Activated CD4-positive, alpha-beta T cell treated with anti-CD3 and anti-CD28 coated beads, Interleukin-2, amount 50 U/mL, for 24 hours (primary cell): ENCODE results near the gene DARS2.
"Not testable (repeated sequence)": the region's sequence is repeated elsewhere in the genome, so short reads cannot be mapped to it uniquely, and the experiment has no call there.

Experiments
- DNase-seq, 2 donors: peaks; one replicate each; pipeline ENCODE4 v3.0.0-alpha.2; 2020; ENCODE audit warnings: low read depth in 1 of 2, low spot score in 1 of 2

DARS2 gene, protein sequence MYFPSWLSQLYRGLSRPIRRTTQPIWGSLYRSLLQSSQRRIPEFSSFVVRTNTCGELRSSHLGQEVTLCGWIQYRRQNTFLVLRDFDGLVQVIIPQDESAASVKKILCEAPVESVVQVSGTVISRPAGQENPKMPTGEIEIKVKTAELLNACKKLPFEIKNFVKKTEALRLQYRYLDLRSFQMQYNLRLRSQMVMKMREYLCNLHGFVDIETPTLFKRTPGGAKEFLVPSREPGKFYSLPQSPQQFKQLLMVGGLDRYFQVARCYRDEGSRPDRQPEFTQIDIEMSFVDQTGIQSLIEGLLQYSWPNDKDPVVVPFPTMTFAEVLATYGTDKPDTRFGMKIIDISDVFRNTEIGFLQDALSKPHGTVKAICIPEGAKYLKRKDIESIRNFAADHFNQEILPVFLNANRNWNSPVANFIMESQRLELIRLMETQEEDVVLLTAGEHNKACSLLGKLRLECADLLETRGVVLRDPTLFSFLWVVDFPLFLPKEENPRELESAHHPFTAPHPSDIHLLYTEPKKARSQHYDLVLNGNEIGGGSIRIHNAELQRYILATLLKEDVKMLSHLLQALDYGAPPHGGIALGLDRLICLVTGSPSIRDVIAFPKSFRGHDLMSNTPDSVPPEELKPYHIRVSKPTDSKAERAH

DNA sequence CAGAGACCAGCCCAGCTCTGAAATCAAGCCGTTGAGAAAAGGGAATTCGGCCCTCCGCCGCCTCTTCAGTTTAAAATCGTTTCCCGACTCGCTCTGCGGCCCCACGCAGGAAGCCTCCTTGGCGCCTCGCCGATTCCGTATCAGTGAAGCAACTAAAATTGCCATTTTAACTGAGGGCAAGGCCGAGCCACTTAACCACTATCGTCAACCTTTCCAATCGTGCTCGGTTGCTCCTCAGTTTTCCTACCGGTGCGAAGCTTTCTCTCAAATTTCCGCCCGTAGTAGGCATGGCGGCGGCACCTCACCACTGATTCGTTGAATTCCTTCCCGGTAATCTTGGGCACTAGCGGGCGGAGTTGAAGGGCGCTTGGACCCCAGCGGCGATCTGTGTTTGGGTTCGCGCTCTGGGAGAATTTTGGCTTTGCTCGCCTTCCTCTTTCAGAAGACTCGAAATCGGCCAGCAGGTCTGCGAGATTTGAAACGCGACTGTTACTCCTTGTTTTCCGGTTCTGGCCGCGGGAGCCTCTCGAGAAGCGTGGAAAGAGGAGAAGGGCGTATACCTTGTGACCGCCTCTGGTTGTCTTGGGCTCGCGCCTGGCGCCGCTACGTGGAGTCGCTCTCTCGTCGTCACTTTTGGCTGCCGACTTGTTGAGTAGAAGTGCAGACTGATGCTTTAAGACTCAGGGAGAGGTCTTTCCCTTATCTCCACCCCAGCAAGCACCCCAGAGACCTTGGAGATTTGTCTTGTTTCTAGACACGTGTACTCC is at the start of gene DARS2, which contains the start of gene CENPL:
Gene DARS2 (plus strand): TSS at position 359 of the 767 bp plus-strand sequence. CDS start 557 bp downstream, outside the sequence.
Gene CENPL (minus strand): TSS at position 569 of the 767 bp plus-strand sequence. CDS start 13,584 bp downstream, outside the sequence.
- DNase-seq: peak; percentile 72 to 92

DNA sequence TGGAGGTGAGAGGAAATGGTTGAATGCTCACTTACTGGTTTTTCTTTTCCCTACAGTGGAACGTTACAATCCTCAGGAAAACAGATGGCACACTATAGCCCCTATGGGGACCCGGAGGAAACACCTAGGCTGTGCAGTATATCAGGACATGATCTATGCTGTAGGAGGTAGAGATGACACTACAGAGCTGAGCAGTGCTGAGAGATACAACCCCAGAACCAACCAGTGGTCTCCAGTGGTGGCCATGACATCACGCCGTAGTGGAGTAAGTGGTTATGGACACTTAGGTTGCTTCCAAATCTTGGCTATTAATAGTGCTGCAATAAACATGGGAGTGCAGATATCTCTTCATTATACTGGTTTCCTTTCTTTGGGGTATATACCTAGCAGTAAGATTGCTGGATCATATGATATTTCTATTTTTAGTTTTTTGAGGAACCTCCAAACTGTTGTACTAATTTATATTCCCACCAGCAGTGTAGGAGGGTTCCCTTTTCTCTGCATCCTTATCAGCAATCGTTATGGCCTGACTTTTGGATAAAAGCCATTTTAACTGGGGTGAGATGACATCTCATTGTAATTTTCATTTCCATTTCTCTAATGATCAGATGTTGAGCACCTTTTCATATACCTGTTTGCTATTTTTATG is 48.8 kb upstream of the DARS2 start:
- no peak for DNase-seq

DNA sequence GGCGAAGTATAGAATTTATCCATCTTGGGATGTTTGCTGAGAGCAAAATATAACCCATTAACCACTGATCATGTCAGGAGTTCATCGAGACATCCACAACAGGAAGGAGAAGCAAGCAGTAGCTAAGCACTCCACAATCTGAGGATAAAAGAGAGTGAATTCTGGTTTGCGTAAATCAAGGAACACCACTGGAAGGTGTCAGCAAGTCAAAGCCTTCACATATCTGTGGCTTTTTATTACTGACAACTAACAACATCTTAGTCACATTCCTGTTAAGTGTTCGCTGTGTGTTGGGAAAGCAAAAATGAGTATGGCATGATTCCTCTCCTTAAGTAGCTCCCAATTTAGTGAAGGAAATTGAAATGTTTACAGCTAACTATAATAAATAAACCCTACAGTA is 44.5 kb upstream of the DARS2 start:
- no peak for DNase-seq

DNA sequence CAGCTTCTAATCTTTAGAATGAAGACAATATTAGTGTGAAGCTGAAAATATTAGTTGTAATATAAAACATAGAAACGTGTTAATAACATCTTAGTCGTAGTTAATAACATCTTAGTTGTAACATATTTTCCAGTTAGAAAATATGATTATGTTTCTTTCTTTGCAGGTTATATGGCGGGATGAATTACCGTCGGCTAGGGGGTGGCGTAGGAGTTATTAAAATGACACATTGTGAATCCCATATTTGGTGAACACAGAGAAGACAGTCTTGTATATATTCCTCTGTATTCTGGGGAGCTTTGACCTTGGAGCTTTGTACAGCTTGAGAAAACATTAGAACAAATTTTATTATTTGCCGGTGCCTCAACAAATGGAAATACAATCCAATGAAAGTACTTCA is 39.5 kb upstream of the DARS2 start:
- no peak for DNase-seq

DNA sequence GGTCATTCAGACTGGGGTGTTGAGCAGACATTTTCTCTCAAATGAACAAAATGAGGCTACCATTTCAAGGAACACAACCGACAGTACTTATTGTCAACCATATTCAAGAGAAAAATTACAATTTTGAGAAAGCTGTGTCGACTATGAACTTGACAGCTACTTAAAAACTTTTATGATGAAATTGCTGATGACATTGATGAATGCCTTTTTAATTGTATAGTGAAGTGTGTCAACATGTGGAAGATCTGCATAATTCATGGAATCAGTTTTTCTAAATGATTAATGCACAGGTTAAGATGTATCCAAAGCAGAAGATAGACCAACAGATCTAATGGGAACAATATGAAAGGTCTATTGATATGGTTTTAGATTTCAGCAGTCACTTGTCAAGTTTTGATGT is 34.6 kb upstream of the DARS2 start:
- DNase-seq: no peak

DNA sequence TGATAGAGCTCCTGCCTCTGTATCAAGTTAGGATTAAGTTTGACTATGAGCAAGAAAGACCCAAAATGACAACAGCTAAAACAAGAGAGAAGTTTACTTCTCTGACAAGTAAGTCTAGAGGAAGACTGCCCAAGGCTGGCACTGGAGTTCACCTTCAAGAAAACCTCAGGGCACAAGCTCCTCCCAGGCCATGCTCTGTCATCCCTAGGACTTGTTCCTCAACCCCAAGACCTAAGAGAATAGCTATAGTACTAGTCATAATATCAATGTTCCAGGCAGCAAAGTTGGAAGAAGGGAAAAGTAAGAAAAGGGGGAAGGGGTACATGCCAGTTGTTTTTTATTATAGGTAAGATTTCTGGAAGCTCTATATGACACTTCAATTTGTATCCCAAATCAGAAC is 26.4 kb upstream of the DARS2 start:
- DNase-seq: no peak

DNA sequence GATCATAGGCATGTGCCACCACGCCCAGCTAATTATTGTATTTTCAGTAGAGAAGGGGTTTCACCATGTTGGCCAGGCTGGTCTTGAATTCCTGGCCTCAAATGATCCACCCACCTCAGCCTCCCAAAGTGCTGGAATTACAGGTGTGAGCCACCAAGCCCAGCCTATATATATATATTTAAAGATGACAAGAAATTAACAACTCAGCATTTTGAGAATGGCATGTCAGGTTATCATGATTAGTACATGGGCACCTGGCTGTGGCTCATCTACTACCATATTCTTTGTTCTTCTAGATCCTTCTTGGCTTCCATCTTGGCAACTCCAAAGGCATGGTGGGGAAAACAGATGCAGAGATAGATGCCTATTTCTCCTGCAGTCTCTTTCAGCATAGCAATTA is 24.5 kb upstream of the DARS2 start:
- DNase-seq: not testable (repeated sequence)

DNA sequence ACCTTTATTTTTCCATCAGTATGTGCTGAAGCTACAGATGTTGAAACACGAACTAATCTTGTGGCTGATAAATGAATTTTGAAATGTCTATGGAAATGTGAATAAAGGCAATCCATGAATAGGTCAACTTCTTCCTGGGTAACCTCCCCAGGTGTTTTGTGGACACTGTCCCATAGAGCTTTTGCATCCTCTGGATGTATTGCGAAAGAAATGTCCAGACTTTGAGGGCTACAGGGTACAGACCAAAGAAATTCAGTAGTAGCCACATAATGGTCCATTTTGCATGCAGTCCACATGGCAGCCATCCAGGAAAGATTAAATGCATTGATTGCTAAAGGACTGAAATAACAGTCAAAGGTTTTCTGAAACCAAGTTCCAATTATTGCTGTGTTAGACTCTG is 21.5 kb upstream of the DARS2 start:
- no peak for DNase-seq

DNA sequence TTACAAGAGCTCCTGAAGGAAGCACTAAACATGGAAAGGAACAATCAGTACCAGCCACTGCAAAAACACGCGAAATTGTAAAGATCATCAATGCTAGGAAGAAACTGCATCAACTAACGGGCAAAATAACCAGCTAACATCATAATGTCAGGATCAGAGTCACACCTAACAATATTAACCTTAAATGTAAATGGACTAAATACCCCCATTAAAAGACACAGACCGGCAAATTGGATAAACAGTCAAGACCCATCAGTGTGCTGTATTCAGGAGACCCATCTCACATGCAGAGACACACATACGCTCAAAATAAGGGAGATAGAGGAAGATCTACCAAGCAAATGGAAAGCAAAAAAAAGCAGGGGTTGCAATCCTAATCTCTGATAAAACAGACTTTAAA is 10.8 kb upstream of the DARS2 start:
- DNase-seq: not testable (repeated sequence)

DNA sequence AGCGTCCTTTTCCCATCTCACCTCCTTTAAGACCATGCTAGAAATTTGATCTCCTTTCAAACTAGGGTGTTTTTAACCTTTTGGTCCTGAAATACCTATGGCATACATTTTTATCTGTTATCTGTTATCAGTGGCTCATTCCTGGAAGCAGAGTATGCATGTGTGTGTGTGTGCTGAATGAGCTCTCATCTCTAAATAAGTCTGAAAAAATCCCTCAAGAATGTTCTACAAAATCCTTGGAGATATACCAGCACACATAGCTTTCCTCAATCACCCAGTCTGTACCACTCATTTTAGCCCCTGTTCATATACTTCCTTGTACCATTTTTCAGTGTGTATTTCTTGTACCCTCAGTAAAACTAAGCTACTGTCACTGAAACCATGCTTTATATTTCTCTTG is 6.0 kb upstream of the DARS2 start:
- DNase-seq: no peak

DNA sequence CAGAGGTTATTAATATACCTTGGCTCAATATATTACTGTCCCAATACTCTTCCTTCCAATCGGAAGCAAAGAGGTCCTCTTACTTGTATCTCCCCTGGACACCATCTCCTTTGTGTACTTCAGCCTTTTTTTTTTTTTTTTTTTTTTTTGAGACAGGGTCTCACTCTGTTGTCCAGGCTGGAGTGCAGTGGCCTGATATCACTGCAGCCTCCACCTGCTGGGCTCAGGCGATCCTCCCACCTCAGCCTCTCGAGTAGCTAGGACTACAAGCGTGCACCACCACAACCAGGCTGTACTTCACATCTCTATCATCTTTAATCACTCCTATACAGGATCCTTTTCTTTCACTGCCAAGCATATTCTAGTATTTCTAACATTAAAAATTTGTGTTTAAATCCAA is 2.8 kb upstream of the DARS2 start:
- no peak for DNase-seq

DNA sequence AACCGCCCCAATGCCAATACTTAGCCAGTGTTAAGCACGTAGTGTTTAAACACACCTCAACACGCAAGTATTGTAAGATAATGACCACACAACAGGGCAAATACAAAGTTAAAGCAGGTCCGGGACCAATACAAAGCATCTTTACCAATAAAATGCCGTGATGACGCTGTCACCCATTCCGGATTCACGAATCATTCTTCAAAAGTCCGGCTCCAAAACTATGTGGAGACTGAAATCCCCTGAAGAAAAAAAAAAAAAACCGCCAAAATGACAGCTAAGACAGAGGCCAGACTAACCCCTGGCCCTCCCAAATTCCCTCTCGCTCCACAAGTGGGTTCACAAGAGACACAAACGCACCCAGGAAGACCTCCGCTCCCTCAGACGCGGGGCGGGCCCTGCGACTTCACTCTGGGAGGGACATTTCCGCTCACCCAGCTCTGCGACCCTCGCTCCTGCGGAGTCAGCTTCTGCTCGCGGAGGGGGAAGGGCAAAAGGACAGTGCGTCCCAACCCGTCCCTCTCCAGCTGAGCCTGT is 625 bp upstream of the DARS2 start:
- no peak for DNase-seq

DNA sequence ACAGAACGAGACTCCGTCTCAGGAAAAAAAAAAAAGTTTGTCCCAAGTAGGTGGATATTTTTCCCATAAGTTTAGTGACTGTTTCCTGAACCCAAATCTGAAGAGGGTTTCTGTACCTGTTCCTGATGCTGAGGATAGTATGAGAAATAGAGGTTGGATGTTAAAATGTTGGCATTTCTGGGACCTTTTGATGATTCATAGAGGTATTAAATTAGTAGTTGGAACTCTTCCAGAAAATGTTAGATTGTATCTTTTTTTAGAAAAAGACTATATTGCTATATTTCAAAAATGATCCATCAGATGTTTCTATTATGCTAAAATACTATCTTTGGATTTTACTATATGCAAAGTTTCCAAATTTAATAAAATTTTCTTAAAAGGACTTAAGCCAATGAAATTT is 3.1 kb downstream of the DARS2 start:
- no peak for DNase-seq

DNA sequence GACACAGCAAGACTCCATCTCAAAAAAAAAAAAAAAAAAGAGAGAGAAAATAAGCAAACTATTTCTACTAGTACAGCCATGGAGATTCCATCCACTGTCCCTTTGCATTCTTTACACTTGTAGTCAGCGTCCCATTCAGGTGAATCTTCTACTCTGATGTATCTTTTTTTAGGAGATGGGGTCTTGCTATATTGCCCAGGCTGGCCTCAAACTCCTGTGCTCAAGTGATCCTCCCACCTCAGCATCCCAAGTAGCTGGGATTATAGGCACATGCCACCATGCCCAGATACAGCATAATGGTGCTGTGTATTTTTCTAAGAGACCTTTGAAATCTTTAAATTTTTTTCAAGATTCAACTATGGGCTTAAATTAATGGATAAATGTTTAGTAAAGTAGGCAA is 8.3 kb downstream of the DARS2 start:
- DNase-seq: no peak

DNA sequence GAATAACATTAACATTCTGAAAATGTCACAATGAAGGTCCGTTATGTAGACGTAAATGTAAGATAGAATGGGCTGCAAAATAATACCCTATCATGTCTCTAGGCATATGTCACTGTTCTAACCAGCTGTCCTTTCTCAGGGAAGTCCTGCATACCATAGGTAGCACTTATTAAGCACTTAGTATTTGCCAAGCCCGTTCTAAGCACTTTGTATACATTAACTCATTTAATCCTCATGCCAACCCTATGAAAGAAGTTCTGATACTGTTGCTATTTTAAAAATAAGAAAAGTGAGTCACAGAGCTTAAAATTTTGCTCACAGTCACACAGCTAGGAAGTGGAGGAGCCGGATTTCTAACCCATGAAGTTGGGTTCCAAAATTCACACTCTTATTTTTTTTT is 27.6 kb downstream of the DARS2 start:
- no peak for DNase-seq

DNA sequence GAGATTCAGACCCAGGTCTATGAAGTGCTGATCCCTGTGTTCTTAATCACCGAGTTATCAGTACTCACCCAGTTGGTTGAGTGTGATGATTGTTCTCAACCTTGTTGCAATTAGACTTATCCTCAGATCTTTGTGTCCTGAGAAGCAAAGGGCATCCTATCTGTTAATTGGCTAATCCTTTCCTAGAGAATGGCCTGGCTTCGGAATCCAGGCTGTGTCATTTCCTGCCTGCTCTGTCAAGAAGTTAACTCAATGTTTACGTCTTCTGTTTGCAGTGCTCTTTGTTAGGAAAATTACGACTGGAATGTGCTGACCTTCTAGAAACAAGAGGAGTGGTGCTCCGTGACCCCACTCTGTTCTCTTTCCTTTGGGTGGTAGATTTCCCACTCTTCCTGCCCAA is 28.6 kb downstream of the DARS2 start:
- no peak for DNase-seq

DNA sequence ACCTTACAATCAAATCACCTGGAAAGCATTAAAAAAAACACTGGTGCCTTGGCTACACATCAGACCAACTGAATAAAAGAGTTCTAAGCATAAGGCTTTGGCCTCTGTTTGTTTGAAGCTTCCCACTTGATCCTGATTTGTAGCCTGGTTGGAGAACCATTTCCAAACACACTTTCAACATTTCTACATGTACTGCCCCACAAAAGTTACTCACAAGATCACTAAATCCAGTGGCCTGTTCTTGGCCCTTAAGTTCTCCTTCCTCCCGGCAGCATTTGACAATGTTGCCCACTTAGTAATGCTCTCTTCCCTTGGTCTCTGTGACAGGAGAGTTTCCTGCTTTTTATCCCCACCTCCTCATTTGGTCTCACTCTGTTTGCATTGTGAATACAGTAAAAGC is 31.5 kb downstream of the DARS2 start:
- DNase-seq: no peak

DNA sequence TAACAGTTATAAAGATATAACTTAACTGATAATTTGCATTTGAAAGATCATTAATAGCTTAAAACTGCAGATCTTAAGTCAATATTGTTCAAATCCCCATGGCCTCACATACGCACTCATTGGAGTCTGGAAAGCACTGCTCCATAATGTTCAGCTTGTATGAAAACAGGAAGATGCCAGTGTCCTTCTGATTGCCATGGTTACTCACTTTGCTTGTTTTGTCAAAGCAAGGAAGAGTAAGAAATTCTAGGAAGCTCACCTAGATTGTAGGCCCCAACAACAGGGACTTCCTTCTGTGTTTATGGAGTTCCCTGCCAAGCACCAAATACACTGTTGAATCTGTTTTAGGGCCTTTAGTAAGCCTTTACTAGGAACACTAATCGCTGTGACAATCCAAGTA is 32.4 kb downstream of the DARS2 start:
- no peak for DNase-seq

DNA sequence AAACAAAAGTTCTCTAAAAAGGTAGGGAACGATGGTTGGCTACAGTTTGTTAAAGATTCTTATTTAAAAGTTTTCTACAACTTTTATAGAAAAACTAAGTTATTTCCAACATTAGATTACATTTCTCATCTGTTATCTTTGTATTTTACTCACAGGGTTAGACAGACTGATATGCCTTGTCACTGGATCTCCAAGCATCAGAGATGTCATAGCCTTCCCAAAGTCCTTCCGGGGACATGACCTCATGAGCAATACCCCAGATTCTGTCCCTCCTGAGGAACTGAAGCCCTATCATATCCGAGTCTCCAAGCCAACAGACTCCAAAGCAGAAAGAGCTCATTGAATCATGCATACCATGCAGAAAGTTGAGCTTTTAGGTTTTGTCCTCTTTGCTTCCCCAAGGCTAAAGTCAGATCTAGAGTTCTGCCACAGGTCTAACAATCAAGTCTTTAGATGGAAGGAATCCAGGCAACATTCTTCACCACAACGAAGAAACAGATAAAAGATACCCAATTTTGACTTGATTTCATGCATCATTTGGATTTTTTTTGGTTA is 33.0 kb downstream of the DARS2 start:
- no peak for DNase-seq

DNA sequence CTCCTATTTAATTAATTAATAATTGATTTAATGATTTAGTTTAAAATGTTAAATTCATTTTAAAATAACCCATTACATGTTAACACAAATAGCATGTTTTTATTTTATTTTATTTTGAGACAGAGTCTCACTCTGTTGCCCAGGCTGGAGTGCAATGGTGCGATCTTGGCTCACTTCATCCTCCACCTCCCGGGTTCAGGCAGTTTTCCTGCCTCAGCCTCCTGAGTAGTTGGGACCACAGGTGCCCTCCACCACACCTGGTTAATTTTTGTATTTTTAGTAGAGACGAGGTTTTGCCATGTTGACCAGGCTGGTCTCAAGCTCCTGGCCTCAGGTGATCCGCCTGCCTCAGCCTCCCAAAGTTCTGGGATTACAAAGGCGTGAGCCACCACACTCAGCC is 35.1 kb downstream of the DARS2 start:
- DNase-seq: not testable (repeated sequence)

DNA sequence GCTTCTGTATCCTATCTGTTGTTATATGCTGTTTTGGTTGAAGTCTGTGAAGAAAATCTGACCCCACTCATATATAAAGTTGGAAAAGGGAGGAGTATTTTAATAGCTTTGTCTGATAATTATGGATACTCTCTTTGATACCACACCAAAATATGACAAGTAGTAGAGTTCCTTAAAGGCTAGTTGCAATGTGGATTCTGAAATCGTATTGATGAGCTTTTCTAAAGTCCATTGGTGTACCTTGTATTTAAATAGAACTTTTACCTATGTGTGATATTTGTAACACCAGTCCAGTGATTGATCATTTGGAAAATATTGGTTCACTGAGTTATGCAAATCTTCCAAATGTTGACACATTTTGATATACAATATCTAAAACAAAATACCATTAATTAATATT is 35.6 kb downstream of the DARS2 start:
- no peak for DNase-seq
